ENCODE data around the gene CD99L2.

The CD99L2 gene

GRCh38 chrX:150777328-150777992 is 121.0 kb downstream of the CD99L2 start:
- no peak for DNase-seq

- no peak for DNase-seq
These were observed 122.7 kb downstream of the CD99L2 start for GRCh38 chrX:150775569-150776350.

- no peak for DNase-seq
These were observed 123.5 kb downstream of the CD99L2 start for GRCh38 chrX:150774798-150775568.

GRCh38 chrX:150773634-150774033 is 124.8 kb downstream of the CD99L2 start:
- no peak for DNase-seq

DNA sequence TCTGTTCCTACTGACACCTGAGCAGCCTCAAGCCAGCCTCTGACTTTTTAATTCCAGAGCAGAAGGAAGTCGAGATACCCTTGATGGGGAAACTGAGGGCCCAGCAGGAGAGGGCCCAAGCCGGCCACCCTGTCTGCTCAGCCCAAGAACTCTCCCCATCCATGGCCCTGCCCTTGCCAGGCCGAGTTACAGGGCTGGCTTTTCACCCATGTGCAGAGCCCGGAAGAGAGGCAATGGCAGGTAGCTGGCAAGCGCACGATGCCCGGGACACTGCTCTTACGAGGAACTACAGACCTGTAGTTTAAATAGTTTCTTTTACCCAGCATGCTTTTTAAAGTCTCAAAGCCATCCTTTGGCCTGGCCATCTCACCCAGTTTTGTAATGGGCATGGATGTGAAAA is 125.4 kb downstream of the CD99L2 start:
- DNase-seq = no peak

- DNase-seq = peak; percentile 89 to 91
These were observed 126.1 kb downstream of the CD99L2 start for GRCh38 chrX:150772150-150772970.

DNA sequence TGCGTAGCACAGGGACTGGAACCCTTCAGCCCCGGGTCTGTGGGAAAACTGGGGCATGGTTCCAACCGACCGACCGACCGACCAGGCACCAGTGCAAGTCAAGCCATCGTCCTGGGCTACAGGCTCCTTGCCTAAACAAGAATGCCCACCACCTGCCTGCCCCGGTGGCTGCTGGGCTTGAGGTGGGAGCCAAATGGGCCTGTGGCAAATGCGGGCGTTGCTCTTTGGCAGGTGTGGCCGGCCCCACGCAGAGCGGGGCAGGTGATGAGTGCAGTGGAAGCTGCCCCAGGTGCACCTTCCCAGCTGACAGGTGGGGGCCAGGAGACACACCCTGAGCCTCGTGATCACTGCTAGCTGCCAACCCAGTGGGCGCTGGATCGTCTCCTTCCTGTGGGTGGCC is 127.4 kb downstream of the CD99L2 start:
- no peak for DNase-seq

GRCh38 chrX:150770623-150771022 is 127.8 kb downstream of the CD99L2 start:
- DNase-seq = no peak

DNA sequence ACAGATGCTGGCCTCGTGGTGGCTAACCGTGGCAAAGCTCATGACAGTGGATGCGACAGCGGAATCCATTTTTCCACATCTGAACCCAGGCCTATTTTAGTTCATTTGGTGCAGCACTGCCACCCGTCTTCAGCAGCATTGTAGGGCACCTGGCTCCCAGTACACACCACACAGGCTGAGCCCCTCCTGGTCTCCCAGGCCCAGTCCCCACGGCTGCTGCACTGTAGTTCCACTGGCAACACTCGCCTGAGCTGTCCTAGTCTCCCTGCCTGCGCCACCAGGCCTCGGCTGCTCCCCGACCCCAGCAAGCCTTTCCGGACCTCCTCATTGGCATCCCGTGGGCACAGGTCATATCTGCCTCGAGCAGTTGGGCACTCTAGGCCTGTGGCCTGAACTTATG is 129.1 kb downstream of the CD99L2 start:
- no peak for DNase-seq

GRCh38 chrX:150768580-150769190 is 129.8 kb downstream of the CD99L2 start:
- DNase-seq = no peak

DNA sequence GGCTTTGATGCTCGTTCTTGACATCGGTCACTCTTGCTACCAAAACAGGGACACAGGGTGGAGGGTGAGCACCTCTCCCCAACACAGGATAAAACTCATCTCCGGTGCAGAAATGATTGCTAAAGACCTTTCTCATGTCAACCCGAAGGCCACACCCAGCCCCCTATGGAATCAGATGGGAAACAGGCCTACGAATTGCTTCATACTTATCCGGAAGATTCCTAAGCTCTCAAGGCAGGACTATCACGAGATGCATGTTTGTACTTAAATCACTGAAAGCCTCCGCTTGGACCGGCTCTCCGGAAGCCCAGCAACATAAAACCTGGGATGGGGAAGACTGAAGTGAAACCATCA is 130.4 kb downstream of the CD99L2 start:
- DNase-seq = no peak

DNA sequence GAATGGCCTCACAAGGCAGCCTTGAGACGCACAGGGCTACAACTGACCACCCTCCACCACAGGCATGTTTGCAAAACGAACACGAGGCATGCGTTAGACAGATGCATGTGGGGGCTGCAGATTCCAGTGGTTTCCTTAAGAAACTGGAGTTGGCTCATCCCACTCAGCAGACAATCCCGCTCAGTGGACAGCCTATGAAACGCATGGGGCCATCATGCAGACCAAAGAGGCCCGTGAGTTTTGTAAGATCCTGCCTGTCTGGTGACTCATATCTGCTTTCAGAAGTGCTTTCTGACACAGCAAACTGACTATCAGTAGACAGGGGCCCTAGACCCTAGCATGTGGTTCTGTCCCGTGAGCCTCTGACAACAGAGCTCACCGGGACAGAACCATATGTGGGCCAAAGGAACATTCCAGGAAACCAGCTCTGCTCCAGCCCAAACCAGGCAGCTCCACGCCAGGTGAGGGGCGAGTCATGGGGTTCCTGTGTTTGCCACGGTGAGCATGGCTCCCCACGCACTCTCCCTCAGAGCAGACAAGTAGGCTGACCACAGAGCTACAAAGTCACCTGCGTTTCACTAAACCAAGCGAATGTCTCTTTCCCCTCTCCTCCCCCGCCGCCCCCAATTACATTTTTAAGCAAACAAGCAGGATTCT is 130.9 kb downstream of the CD99L2 start:
- DNase-seq = peak; percentile 43 to 49

GRCh38 chrX:150767045-150767395 is 131.4 kb downstream of the CD99L2 start:
- DNase-seq = no peak

DNA sequence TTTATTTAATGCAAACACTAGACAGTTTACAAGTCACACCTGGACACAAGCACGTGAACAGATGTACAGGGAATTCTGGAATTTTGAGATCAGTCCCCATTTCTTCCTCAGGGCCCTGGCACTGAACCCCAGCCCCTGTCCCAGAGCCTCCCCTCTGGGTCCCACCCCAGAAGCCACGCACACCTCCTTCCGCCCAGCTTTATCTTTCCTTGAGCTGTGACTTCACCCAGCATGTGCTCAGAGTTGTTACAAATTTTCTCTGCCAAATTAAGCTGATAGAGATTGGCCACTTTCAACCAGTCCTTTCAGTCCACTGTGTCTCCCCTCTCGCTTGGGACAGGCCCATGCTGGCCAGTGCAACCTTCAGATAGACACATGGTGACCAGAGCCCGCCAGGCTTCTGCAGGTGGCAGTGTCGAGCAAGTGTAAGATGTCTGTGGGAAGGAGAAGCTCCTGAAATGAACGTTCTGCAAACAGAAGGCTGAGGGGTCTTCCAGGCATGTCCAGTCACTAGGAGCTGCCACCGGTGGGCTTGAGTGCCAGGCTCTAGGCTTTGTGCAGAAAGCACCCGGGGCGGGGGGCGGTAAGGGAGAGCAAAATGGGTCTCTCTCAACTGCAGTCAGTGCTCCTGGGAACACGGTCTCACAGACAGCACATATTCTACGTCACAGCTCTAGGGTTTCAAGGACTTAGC is 132.0 kb downstream of the CD99L2 start:
- no peak for DNase-seq

DNA sequence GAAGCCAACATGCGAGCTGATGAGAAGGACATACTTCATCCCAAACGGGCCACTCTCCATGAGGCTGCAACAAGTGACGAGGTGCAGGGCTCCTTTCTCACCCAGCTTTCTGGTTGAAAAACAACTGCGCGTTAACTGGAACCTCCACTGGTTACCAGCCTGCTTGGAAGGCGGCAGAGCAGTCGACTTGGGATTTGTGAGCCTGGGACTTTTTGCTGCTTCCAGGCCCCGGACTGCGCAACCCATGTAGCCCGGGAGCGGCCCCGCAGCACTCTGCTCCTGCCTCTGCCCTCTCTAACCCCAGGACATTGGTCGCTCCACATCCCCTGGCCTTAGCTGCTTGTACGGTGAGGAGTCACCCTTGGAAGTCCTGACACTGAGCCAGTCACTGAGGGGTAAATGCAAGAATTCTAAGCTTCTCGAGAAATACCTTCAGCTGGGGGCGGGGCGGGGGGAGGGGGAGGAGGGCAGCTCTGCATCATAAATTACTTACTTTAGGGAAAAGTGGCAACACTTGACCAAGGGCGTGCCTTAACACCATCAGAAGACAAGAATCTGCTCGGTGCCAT is 132.6 kb downstream of the CD99L2 start:
- DNase-seq = no peak

DNA sequence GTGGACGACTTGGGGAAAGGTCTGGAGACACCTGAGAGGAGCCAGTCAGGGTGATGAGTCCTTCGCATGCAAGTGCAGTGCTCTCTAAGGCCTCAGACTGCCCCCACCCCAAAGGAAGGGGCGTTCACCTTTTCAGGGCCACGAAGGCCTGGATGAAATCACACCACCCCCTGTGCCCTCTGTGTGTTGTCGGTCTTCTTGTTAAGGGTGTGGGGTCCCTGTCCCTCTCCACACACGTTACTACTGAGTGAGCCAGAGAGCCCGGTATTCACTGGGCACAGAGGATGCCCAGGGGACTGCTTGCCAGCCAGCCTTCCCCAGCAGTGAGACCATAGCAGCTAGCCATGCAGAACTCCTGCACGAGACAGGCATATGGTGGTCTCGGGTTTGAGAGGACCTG is 133.2 kb downstream of the CD99L2 start:
- DNase-seq = no peak

DNA sequence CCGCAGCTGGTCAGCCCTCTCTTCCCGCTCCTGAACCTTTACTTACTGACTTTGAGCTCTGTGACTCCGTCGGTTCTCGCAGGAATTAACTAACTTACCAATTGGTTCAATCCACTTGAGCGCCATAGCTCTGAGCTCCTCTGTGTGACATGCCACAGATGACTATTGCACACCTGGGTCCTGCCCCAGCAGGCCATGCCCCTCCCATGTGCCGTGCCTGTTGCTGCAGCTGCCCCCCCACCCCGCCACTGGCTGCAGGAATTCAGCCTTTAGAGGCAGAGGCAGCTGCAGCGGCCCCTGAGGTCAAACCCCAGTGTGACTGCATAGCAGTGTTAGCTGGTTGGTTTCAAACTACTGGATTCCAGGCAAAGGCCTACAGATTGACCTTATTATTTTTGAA is 134.7 kb downstream of the CD99L2 start:
- DNase-seq = peak in 1 of 2 experiments; percentile 10

GRCh38 chrX:150763303-150763797 is 135.1 kb downstream of the CD99L2 start:
- DNase-seq = no peak

- DNase-seq = no peak
These were observed 136.0 kb downstream of the CD99L2 start for GRCh38 chrX:150762258-150763165.

DNA sequence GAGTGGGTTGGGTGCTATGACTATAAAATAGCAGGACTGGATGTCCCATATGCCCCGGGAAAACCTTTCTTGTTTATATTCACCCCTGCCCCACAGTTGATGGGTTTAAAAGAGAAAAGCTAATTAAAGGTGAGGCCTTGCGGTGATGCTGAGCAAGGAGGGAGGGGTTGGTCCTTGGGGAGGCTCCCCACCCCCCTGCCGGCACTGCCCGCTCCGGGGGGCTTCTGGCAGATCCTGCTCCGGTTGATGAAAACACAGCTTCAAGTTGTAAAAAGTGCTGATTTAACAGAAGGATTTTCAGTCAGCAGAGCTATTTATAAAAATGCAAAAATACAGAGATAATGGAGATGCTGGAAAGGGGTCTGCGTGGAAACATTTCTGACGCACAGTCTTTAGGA is 136.7 kb downstream of the CD99L2 start:
- DNase-seq = no peak

Data from activated T-cell treated with anti-CD3 and anti-CD28 coated beads, Interleukin-2, amount 50 U/mL, for 48 hours (primary cell).